SK-N-SH (cell line): Measurements from ENCODE around the gene MALRD1. TPM values are rescaled to one million over a fixed set of nuclear protein-coding genes. Genes with fewer than 3 reads are reported as not detected.

Source experiments
- CTCF ChIA-PET: fragments of 300-600, 350-600 bp; formaldehyde crosslinking; extraction: SDS; loops from one replicate; lab custom pipeline; 2021; lab: Yijun Ruan, JAX
- POLR2A ChIA-PET: fragments of 350-600 bp; sonication (Branson Sonifier 250); formaldehyde crosslinking; extraction: SDS; loops from one replicate; lab custom pipeline; 2020; ENCODE audit warnings: antibody characterized with exemption, inconsistent platforms; lab: Yijun Ruan, JAX
- DNase-seq: peaks from one replicate; pipeline ENCODE4 v3.0.0; 2012
- H2AFZ ChIP-seq: fragments of 200-600 bp; sonication (generic); 2 replicates; pipeline ENCODE4 v1.8.1; 2016; ENCODE audit warnings: antibody characterized with exemption, mild to moderate bottlenecking, low read depth
- H3F3A ChIP-seq: fragments of 200-600 bp; sonication (generic); replicated peaks from 2 replicates; pipeline ENCODE3; 2016; ENCODE audit warnings: antibody characterized with exemption, mild to moderate bottlenecking; ENCODE audit not compliant: insufficient read depth
- H3K27ac ChIP-seq, 2 experiments: fragments of 200-500 bp in 1 of 2; fragments of 200-600 bp in 1 of 2; sonication (Bioruptor generic) in 1 of 2; sonication (generic), shearing (Covaris generic) in 1 of 2; 2 replicates each; pipeline versions ENCODE4 v1.5.1 to v1.6.1; 2014 to 2016; ENCODE audit warnings: low read depth in 2 of 2, inconsistent platforms in 1 of 2, low read length in 1 of 2, mild to moderate bottlenecking in 1 of 2, mixed read lengths in 1 of 2
- H3K27me3 ChIP-seq: fragments of 200-600 bp; sonication (generic), shearing (Covaris generic); 2 replicates; pipeline ENCODE4 v1.6.1; 2016; ENCODE audit warnings: mixed run types; ENCODE audit not compliant: insufficient read depth
- H3K36me3 ChIP-seq, 2 experiments: fragments of 200-500 bp in 1 of 2; fragments of 200-600 bp in 1 of 2; sonication (Bioruptor generic) in 1 of 2; sonication (generic) in 1 of 2; replicated peaks in 1 of 2; 2 replicates each; pipeline versions ENCODE3 to v1.5.1; 2014 to 2016; ENCODE audit warnings: low read length in 1 of 2, mild to moderate bottlenecking in 1 of 2; ENCODE audit not compliant: insufficient read depth in 2 of 2, control insufficient read depth in 1 of 2
- H3K4me1 ChIP-seq, 2 experiments: fragments of 200-500 bp in 1 of 2; fragments of 200-600 bp in 1 of 2; sonication (Bioruptor generic) in 1 of 2; sonication (generic), shearing (Covaris generic) in 1 of 2; 2 replicates each; pipeline versions ENCODE4 v1.5.1 to v1.6.1; 2014 to 2016; ENCODE audit warnings: low read depth in 1 of 2, low read length in 1 of 2, mixed run types in 1 of 2; ENCODE audit not compliant: insufficient read depth in 2 of 2, control insufficient read depth in 1 of 2
- H3K4me2 ChIP-seq: fragments of 200-600 bp; sonication (generic), shearing (Covaris generic); 2 replicates; pipeline ENCODE4 v1.6.1; 2017; ENCODE audit warnings: mixed run types
- H3K4me3 ChIP-seq, 2 experiments: fragments of 200-500 bp in 1 of 2; fragments of 200-600 bp in 1 of 2; sonication (Bioruptor generic) in 1 of 2; sonication (generic), shearing (Covaris generic) in 1 of 2; 2 replicates each; pipeline versions ENCODE4 v1.5.1 to v1.8.1; 2014 to 2016; ENCODE audit warnings: low read depth in 2 of 2, inconsistent platforms in 1 of 2, low read length in 1 of 2, mild to moderate bottlenecking in 1 of 2, mixed read lengths in 1 of 2, moderate library complexity in 1 of 2
- H3K79me2 ChIP-seq: fragments of 200-600 bp; sonication (generic); 2 replicates; pipeline ENCODE4 v1.8.1; 2017; ENCODE audit warnings: mild to moderate bottlenecking; ENCODE audit not compliant: insufficient read depth
- H3K9ac ChIP-seq: fragments of 200-600 bp; sonication (generic); 2 replicates; pipeline ENCODE4 v1.6.1; 2017; ENCODE audit warnings: mixed run types
- H3K9me2 ChIP-seq: fragments of 200-600 bp; sonication (generic); 2 replicates; pipeline ENCODE4 v1.6.1; 2017; ENCODE audit warnings: mixed run types
- H3K9me3 ChIP-seq: fragments of 200-600 bp; sonication (generic); 2 replicates; pipeline ENCODE4 v1.6.1; 2017; ENCODE audit warnings: mixed run types, mild to moderate bottlenecking, moderate library complexity
- H4K20me1 ChIP-seq: fragments of 200-600 bp; sonication (generic); 2 replicates; pipeline ENCODE4 v1.6.1; 2017; ENCODE audit warnings: mild to moderate bottlenecking, mixed run types; ENCODE audit not compliant: insufficient read depth
- CHD2 ChIP-seq: fragments of 150-350 bp; IDR thresholded peaks from 2 replicates; pipeline ENCODE4 v1.6.1; 2018; ENCODE audit warnings: low read length; ENCODE audit not compliant: partially characterized antibody
- ELF1 ChIP-seq: IDR thresholded peaks from 2 replicates; pipeline ENCODE4 v1.4.0; 2012
- EZH2phosphoT487 ChIP-seq: fragments of 200-600 bp; sonication (generic); IDR thresholded peaks from 2 replicates; pipeline ENCODE4 v1.6.1; 2017; ENCODE audit warnings: low read depth, mixed run types, mild to moderate bottlenecking, antibody characterized with exemption, moderate library complexity, borderline replicate concordance
- FOSL2 ChIP-seq: IDR thresholded peaks from 2 replicates; pipeline ENCODE4 v1.4.0; 2012; ENCODE audit warnings: low read depth, mild to moderate bottlenecking, moderate library complexity, borderline replicate concordance
- FOXJ3 ChIP-seq: sonication (generic); formaldehyde crosslinking; IDR thresholded peaks from 2 replicates; pipeline ENCODE4 v1.5.1; 2020; ENCODE audit warnings: mild to moderate bottlenecking, missing genetic modification reagents
- FOXM1 ChIP-seq: IDR thresholded peaks from 2 replicates; pipeline ENCODE4 v1.4.0; 2012; ENCODE audit warnings: low read depth, mild to moderate bottlenecking
- GABPA ChIP-seq: IDR thresholded peaks from 2 replicates; pipeline ENCODE4 v1.4.0; 2012; ENCODE audit warnings: low read depth, mild to moderate bottlenecking
- JUND ChIP-seq: IDR thresholded peaks from 2 replicates; pipeline ENCODE4 v1.4.0; 2012
- POLR2AphosphoS5 ChIP-seq: IDR thresholded peaks from 2 replicates; pipeline ENCODE4 v1.6.1; 2012; ENCODE audit warnings: low read depth, low read length
- RAD21 ChIP-seq: IDR thresholded peaks from 2 replicates; pipeline ENCODE4 v1.6.1; 2012; ENCODE audit warnings: mild to moderate bottlenecking, low read length
- RCOR1 ChIP-seq: fragments of 150-350 bp; IDR thresholded peaks from 2 replicates; pipeline ENCODE4 v1.6.1; 2017; ENCODE audit warnings: antibody characterized with exemption, low read length
- REST ChIP-seq: IDR thresholded peaks from 2 replicates; pipeline ENCODE4 v1.6.1; 2012; ENCODE audit warnings: mild to moderate bottlenecking, low read depth, low read length, moderate library complexity
- TAF1 ChIP-seq: IDR thresholded peaks from 2 replicates; pipeline ENCODE4 v1.6.1; 2012; ENCODE audit warnings: low read depth, mild to moderate bottlenecking, low read length, moderate library complexity, borderline replicate concordance
- TCF12 ChIP-seq: IDR thresholded peaks from 2 replicates; pipeline ENCODE4 v1.4.0; 2012
- TEAD4 ChIP-seq: IDR thresholded peaks from 2 replicates; pipeline ENCODE4 v1.4.0; 2012; ENCODE audit warnings: mild to moderate bottlenecking, borderline replicate concordance; ENCODE audit not compliant: insufficient read depth
- YY1 ChIP-seq: IDR thresholded peaks from 2 replicates; pipeline ENCODE4 v1.4.0; 2012; ENCODE audit warnings: low read depth, mild to moderate bottlenecking
- WGBS: methylation state at CpG from one replicate; pipeline ENCODE4 v1.1.6; 2017; ENCODE audit warnings: low lambda C conversion rate; 5-methylcytosine and 5-hydroxymethylcytosine counted together
- polyA plus RNA-seq, 3 experiments: library from polyadenylated mRNA; depleted of rRNA; stranded (reverse); fragments of >200 nt; gene quantifications; 2 replicates each; pipeline ENCODE4 v1.2.3, GENCODE V29; 2012

Gene MALRD1
- polyA plus RNA-seq, 1 of the 3 experiments (the other 2 are of a cell fraction) = not detected

DNA sequence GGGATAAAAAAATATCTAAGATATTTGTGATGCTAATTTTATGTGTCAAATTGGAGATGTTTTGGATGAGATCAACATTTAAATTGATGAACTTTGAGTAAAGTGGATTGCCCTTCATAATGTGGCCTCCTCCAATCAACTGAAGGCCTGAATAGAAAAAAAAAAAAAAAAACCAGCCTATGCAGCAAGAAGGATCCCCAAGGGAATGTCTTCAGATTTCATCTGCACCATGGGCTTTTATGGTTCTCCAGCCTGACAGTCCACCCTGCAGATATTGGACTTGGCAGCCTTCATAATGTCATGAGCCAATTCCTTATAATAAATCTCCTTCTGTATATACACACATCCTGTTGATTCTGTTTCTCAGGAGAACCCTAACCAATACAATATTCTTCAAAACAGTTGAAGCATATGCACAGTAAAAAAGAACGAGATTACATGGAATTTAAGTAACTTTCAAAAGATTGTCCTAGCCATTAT is 450.7 kb downstream of the MALRD1 start:
- ChIA-PET CTCF (no interaction called here), POLR2A (no interaction called here)
- no peak overlapping the region for H3K4me3 ChIP-seq
- no peak overlapping the region for H3K4me2 ChIP-seq
- no peak overlapping the region for H3K27ac ChIP-seq
- H3K36me3 ChIP-seq = no peaks in the 10 kb centered on the region
- TF ChIP-seq YY1 = no peak
- TF ChIP-seq FOXJ3 (CRISPR knock-in tag) = no peak
- TF ChIP-seq TEAD4 = no peak
- TF ChIP-seq EZH2phosphoT487 = no peak
- TF ChIP-seq TCF12 = no peak
- no peak for TF ChIP-seq CHD2
- 39% methylated on average over 1 of the region's 1 CpG for whole genome bisulfite sequencing
- no peak overlapping the region for H2AFZ ChIP-seq
- no peaks in the 10 kb centered on the region for H3K79me2 ChIP-seq
- H3K9me2 ChIP-seq = no peaks in the 10 kb centered on the region
- no peaks in the 10 kb centered on the region for H4K20me1 ChIP-seq
- DNase-seq = no peak
- no peak overlapping the region for H3K9ac ChIP-seq
- no peaks in the 10 kb centered on the region for H3K9me3 ChIP-seq
- no peaks in the 10 kb centered on the region; a peak in 1 of 4 replicates for H3K4me1 ChIP-seq
- no peaks in the 10 kb centered on the region for H3F3A ChIP-seq
- no peaks in the 10 kb centered on the region for H3K27me3 ChIP-seq

DNA sequence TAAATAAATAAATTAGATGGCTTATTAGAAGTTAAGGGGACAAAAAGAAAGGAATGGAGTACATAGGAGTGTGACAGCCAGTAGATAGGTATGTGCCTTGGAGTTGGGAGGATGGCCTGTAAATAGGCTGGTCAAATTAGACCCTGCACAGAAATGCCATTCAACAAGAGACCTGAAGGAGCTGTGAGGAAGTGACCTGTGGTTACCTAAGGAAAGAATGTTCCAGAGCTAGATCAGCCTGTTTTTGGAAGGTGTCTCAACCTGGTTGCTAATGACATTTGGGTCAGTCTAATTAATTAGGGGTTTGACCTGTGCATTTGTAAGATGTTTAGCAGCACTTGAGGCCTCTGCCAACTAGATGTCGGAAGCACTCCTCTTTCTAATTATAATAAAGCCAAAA is 452.4 kb downstream of the MALRD1 start:
- Histone ChIP-seq H4K20me1 (no peaks in the 10 kb centered on the region), H3K4me3 (no peak overlapping the region), H3K27ac (no peak overlapping the region), H3K4me1 (no peaks in the 10 kb centered on the region; a peak in 1 of 4 replicates), H3K9me3 (no peaks in the 10 kb centered on the region), H3K27me3 (no peaks in the 10 kb centered on the region), H3K79me2 (no peaks in the 10 kb centered on the region), H3K4me2 (no peak overlapping the region), H3K9ac (no peak overlapping the region), H3K9me2 (no peaks in the 10 kb centered on the region), H3K36me3 (no peaks in the 10 kb centered on the region), H2AFZ (no peak overlapping the region), H3F3A (no peaks in the 10 kb centered on the region)
- ChIA-PET POLR2A (no interaction called here), CTCF (interaction anchor here (0.9 kb wide), 1 partner anchor 153 kb away, joined by 3 read pairs; no protein-coding TSS in a partner anchor)
- WGBS = 40% methylated on average over 1 of the region's 1 CpG
- DNase-seq = no peak
- TF ChIP-seq TEAD4 = no peak
- TF ChIP-seq JUND = no peak
- TF ChIP-seq RAD21 = no peak
- TF ChIP-seq EZH2phosphoT487 = no peak
- no peak for TF ChIP-seq POLR2AphosphoS5
- no peak for TF ChIP-seq GABPA

DNA sequence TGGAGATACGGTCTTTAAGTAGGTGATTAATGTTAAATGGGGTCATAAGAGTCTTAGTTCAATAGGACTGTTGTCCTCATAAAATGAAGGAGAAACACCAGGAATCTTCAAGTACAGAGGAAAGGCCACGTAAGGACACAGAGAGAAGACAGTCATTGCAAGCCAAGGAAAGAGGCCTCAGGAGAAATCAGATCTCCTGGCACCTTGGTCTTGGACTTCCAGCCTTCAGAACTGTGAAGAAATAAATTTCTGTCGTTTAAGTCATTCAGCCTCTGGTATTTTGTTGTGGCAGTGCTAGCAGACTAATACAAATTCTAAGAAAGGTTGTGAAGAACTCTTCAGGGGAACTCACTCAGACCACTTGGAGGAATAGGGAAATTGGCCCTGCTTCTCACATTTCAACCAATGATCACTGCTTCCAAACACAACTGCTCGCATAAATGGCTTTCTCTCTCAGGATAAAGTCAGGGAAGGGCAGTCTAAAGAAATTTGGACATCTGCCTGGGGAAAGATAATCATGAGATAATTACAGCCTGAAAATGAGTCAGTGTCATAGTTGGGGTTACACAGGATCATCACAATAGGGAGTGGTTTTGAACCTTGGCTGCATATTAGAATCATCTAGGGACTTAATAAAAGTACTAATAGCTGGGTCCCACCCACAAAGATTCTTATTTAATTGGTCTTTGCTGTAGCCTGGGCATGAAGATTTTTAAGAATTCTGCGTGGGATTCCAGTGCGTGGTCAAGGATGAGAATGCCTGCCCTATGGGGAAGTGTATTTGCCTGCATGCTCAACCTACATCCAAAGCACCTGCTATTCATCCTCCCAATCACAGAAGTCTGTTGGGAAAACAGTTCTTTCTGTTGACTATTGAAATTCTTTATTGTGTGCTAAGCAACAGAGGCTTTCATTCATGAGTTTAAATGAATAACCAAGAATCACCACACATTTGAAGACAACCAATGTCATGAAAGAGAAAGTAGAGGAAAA is 457.0 kb downstream of the MALRD1 start:
- Histone ChIP-seq H3K27ac (no peak overlapping the region), H4K20me1 (no peaks in the 10 kb centered on the region), H3K36me3 (no peaks in the 10 kb centered on the region), H3K9me2 (no peaks in the 10 kb centered on the region), H3K4me2 (no peak overlapping the region), H3F3A (no peaks in the 10 kb centered on the region), H2AFZ (no peak overlapping the region), H3K4me3 (no peak overlapping the region), H3K79me2 (no peaks in the 10 kb centered on the region), H3K27me3 (no peaks in the 10 kb centered on the region), H3K9ac (no peak overlapping the region), H3K4me1 (no peaks in the 10 kb centered on the region), H3K9me3 (no peaks in the 10 kb centered on the region)
- ChIA-PET POLR2A (no interaction called here), CTCF (no interaction called here)
- WGBS = 51% methylated on average over 6 of the region's 6 CpGs
- TF ChIP-seq TAF1 (no peak), FOXM1 (no peak), REST (no peak), FOSL2 (no peak), RCOR1 (no peak), ELF1 (no peak), EZH2phosphoT487 (no peak)
- DNase-seq = no peak
